GM18502 (cell line): ENCODE data around the gene CMSS1.

ENCODE experiments used
- ATAC-seq: cut with Tn5 transposase; IDR thresholded peaks from one replicate; pipeline ENCODE4 v1.9.1; 2021; ENCODE audit warnings: mild to moderate bottlenecking; ENCODE audit not compliant: unreplicated experiment, poor library complexity

CMSS1 gene

GRCh38 chr3:99817437-99818240, at the start of gene CMSS1:
Gene CMSS1 (plus strand): TSS chr3:99817862.
- ATAC-seq, result peak; percentile 98

- no peak for ATAC-seq
Observed at GRCh38 chr3:99768126-99768525, 49.5 kb upstream of the CMSS1 start.

- no peak for ATAC-seq
Observed at GRCh38 chr3:99768808-99769501, 48.7 kb upstream of the CMSS1 start.

GRCh38 chr3:99772171-99772570, 45.5 kb upstream of the CMSS1 start:
- no peak for ATAC-seq

GRCh38 chr3:99772671-99773070, 45.0 kb upstream of the CMSS1 start:
- no peak for ATAC-seq

GRCh38 chr3:99774467-99774866, 43.2 kb upstream of the CMSS1 start:
- ATAC-seq, result peak; percentile 99

GRCh38 chr3:99776516-99777209, 41.0 kb upstream of the CMSS1 start:
- no peak for ATAC-seq

GRCh38 chr3:99777210-99777549, 40.5 kb upstream of the CMSS1 start:
- no peak for ATAC-seq

GRCh38 chr3:99777708-99778107, 40.0 kb upstream of the CMSS1 start:
- no peak for ATAC-seq

- ATAC-seq, result no peak
Observed at GRCh38 chr3:99780749-99781148, 36.9 kb upstream of the CMSS1 start.

- no peak for ATAC-seq
Observed at GRCh38 chr3:99781761-99782160, 35.9 kb upstream of the CMSS1 start.

GRCh38 chr3:99783011-99783573, 34.6 kb upstream of the CMSS1 start:
- no peak for ATAC-seq

GRCh38 chr3:99789011-99789721, 28.5 kb upstream of the CMSS1 start:
- ATAC-seq, result peak; percentile 96

GRCh38 chr3:99794485-99794884, 23.2 kb upstream of the CMSS1 start:
- no peak for ATAC-seq

GRCh38 chr3:99795573-99795972, 22.1 kb upstream of the CMSS1 start:
- no peak for ATAC-seq

- ATAC-seq, result no peak
Observed at GRCh38 chr3:99799422-99799821, 18.2 kb upstream of the CMSS1 start.

GRCh38 chr3:99803297-99803696, 14.4 kb upstream of the CMSS1 start:
- ATAC-seq, result no peak

GRCh38 chr3:99805160-99805559, 12.5 kb upstream of the CMSS1 start:
- ATAC-seq, result no peak

GRCh38 chr3:99808163-99808794, 9.4 kb upstream of the CMSS1 start:
- ATAC-seq, result peak; percentile 76

- no peak for ATAC-seq
Observed at GRCh38 chr3:99809565-99809964, 8.1 kb upstream of the CMSS1 start.
